ENCODE measurements around the gene TMEM131.
"Not testable (repeated sequence)": the region's sequence is repeated elsewhere in the genome, so short reads cannot be mapped to it uniquely, and the experiment has no call there.

The TMEM131 gene

DNA sequence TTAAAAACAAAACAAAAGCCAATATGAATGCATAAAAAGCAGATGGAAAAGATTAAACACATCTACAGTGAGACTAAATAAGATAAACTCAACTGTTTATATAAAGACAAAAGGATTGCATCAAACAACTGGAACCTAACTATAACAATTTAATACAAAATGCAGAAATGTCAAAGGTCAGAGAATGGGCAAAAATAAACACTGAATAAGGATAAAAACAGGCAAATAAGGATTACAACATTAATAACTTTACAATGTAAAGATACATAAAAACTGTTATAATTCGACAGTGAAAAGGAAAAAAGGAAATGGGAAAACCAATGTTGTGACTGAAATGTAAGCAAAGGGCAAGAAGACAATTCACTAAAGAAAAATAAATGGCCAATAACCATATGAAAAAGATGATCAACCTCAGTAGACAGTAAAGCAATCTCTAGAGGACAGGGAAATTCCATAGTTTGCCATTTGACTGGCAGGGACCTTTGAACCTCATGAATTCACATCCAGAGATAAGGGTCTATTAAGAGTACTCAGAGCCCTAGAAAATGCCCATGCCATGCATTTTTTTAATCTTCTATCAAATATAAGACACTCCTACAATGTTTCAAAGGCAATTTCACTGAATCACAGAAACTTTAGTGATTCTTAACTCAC, 83.7 kb downstream of the TMEM131 start:
- DNase-seq (ENCODE audit: low read depth in 2 of 2): no peak

DNA sequence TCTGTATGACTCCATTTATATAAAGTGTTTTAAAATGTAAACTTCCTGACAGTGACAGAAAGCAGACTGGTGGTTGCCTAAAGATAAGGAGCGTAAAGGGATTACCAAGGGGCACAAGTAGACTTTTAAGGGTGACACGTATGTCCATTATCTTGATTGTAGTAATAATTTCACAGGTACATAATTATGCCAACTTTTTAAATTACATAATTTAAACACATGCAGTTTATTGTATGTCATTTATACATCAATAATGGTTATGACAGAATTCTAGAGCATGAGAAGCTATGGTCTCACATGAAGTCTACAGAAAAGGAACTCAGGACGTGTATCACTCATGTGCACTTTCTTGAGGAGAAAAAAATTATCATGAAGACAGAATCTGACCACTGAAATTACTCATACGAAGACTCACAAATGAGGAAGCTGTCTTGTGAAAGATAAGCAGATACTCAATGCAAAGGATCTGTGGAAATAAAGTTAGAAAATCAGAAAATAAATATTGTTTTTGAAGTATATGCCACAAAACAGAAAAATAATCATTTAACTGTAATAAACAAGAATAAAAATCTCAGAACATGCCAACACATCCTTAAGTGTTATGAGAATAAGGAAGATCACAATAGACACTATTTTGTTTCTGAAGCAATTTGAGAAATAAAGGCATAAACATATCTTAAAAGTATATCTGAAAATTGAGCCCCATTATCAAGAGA, 84.4 kb downstream of the TMEM131 start:
- no peak for DNase-seq (ENCODE audit: low read depth in 2 of 2)

DNA sequence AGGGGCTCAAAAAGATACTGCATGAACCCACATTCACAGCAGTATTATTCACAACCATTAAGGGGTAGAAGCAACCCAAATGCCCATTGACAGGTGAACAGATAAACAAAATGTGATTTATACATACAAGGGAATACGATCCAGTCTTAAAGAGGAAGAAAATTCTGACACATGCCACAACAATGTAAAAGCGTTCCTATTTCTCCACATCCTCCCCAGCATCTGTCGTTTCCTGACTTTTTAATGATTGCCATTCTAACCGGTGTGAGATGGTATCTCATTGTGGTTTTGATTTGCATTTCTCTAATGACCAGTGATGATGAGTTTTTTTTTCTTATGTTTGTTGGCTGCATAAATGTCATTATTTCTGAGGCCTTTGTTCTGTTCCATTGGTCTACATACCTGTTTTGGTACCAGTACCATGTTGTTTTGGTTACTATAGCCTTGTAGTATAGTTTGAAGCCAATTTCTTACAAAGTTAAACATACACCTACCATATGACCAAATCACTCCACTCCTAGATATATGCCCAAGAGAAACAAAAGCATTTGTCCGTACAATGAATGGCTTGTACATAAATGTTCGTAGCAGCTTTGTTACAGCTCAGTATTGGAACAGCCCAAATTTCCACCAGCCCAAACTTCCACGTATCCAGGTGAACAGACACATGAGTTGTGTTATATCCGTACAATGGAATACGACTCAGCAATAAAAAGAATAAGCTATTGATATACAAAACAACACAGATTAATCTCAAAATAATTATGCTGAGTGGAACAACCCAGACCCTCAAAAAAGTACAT, 85.1 kb downstream of the TMEM131 start:
- DNase-seq (ENCODE audit: low read depth in 2 of 2): no peak

DNA sequence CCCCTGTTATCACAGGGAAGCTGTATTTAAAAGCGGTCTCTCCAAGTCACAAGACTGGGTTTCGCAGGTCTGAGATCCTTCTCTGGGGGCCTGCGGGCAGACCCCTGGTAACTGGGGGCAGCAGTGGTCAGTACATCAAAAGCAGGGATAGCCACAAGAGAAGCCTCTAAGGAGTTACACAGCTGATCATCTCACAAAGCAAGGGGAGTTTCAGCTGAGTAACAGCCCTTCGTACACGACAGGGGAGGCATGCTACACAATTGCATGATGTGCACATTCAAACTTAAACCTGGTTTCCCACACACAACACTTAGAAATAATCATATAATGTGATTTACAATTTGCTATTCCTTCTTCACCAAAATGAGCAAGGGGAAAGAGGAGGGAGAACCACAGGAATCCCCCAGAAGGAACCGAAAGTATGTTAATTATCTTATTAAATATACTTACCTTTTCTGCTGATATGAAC, 87.5 kb downstream of the TMEM131 start:
- DNase-seq (ENCODE audit: low read depth in 2 of 2): no peak

GRCh38 chr2:97907369-97908100, 88.2 kb downstream of the TMEM131 start:
- DNase-seq (ENCODE audit: low read depth in 2 of 2): no peak

DNA sequence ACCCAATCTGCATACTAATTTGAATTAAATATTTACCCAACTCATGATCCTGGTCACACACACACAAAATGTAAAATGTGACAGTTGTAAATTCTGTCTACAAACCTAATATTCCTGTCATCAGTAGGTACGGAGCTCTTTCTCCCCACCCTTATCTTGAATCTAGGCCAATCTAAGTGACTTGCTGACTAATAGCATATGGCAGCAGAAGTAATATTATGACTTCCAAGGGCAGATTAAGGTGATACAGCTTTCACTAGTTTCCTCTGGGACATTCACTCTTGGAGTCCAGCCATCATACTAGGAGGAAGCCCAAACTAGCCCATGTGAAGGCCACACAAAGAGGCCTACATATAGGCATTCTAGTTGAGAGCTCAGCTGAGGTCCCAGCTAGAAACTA, 89.4 kb downstream of the TMEM131 start:
- DNase-seq (ENCODE audit: low read depth in 2 of 2): no peak

DNA sequence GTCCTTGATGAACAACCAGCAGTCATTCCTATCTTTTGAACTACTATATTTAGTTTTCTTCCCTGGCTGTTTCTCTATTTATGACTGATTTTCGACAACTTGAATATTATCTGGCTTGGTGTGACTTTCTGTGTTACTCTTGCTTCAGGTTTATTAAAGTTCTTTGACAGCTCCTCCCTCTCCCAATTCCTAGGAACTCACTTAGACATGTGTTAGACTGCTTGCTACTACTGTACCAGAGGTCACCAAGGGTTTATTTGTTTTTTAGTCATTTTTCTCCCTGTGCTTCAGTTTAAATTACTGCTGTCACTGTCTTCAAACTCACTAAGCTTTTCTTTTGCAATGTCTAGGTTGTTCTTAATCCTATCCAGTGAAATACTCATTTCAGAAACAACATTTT, 90.5 kb downstream of the TMEM131 start:
- no peak for DNase-seq (ENCODE audit: low read depth in 2 of 2)

DNA sequence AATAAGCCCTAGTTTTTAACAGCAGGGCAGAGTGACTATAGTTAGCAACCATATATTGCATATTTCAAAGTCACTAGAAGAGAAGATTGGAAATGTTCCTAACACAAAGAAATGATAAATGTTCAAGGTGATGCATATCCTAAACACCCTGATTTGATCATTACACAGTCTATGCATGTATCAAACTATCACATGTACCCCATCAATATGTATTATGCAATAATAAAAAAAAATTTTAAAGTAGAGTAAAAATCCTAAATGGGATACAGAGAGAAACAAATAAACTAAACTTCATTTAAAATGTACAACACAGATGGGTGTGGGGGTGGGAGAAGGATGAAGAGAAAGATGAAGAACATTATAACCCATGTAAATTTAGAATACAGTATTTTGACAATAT, 93.9 kb downstream of the TMEM131 start:
- no peak for DNase-seq (ENCODE audit: low read depth in 2 of 2)

DNA sequence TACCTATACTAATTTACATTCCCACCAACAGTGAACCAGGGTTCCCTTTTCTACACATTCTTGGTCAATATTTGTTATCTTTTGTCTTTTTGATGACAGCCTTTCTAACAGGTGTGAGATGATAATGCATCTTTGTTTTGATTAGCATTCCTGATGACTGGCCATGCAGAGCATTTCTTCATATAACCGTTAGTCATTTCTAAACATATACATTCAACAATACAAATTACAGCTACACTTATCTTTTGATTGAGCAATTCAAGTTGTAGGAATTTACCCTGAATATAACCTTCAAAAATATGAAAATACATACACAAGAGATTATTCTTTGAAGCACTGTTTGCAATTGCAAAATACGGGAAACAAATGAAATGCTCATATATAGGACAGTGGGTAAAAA, 94.9 kb downstream of the TMEM131 start:
- DNase-seq (ENCODE audit: low read depth in 2 of 2): no peak

GRCh38 chr2:97893042-97893441, 102.7 kb downstream of the TMEM131 start:
- not testable (repeated sequence) for DNase-seq (ENCODE audit: low read depth in 2 of 2)

DNA sequence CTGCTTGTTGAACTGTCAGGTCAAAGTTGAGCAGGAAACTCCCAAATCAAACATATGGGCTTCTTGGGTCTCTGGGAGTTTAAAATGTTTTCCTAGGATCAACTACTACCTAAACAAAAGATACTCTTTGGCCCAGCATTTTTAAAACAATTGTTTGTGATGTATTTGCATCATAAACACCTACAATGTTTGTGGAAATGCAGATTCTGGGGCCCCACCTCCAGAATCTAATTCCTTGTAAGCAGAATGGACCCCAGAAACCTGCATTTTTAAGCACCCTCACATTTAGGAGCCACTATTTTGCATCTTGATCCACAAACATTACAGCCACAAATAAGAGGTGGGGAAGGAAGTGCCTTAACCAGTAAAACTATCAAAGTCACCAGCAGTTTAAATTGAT, 104.1 kb downstream of the TMEM131 start:
- no peak for DNase-seq (ENCODE audit: low read depth in 2 of 2)

GRCh38 chr2:97889156-97889555, 106.6 kb downstream of the TMEM131 start:
- DNase-seq (ENCODE audit: low read depth in 2 of 2): no peak

DNA sequence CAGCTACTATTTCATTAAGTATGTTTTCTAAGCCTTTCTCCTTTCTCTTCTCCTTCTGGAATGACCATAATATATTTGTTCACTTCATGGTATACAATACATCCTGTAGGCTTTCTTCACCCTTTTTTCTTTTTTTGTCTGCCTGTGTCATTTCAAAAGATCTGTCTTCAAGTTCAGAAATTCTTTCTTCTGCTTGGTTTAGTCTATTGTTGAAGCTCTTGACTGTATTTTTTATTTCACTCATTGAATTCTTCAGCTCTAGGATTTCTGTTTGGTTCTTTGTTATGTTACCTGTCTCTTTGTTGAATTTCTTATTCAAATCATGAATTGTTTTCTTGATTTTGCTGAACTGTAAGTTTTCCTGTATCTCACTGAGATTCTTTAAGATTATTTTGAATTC, 109.9 kb downstream of the TMEM131 start:
- DNase-seq (ENCODE audit: low read depth in 2 of 2): no peak

DNA sequence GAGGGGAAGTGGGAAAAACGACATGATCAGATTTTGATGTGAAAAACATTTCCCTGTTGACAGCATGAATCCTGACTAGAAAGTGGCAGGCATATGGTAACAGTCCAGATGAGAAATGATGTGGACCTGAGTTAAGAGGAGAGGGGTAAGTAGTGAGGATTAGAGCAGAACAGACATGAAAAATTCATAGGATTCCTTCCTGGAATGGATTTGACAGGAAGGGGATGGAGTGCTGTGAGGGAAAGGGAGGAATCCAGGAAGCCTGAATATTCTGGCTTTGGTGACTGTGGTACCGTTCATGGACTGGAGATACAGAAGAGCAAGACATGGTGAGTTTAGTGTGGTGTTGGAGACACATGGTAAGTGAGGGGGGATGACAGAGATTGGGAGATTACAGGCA, 115.4 kb downstream of the TMEM131 start:
- DNase-seq (ENCODE audit: low read depth in 2 of 2): no peak

DNA sequence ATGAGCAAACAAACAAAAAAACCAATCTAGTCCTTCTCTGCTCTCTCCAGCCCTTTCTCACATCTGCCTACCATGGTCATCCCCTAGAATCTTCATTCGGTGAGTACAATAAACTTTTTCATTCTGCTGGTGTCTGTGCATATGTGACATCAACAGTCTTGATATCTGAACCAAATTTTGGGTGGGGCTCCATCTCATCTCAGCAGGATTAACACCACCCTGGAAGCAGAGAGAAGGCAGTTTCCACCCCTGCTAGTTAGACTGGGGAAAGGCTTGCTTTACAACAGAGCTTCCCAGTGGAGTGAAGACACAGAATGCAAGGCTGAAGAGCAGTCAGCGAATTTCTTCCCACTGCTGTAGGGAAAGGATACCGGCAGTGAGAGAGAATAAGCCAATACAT, 116.9 kb downstream of the TMEM131 start:
- DNase-seq (ENCODE audit: low read depth in 2 of 2): no peak

DNA sequence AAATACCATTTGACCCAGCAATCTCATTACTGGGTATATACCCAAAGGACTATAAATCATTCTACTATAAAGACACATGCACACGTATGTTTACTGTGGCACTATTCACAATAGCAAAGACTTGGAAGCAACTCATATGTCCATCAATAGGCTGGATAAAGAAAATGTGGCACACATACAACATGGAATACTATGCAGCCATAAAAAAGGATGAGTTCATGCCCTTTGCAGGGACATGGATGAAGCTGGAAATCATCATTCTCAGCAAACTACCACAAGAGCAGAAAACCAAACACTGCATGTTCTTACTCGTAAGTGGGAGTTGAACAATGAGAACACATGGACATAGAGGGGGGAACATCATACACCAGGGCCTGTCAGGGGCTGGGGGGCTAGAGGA, 117.4 kb downstream of the TMEM131 start:
- DNase-seq (ENCODE audit: low read depth in 2 of 2): not testable (repeated sequence)

- no peak for DNase-seq (ENCODE audit: low read depth in 2 of 2)
Observed at GRCh38 chr2:97871096-97871780, 124.5 kb downstream of the TMEM131 start.

- no peak for DNase-seq (ENCODE audit: low read depth in 2 of 2)
Observed at GRCh38 chr2:97870396-97870843, 125.3 kb downstream of the TMEM131 start.

DNA sequence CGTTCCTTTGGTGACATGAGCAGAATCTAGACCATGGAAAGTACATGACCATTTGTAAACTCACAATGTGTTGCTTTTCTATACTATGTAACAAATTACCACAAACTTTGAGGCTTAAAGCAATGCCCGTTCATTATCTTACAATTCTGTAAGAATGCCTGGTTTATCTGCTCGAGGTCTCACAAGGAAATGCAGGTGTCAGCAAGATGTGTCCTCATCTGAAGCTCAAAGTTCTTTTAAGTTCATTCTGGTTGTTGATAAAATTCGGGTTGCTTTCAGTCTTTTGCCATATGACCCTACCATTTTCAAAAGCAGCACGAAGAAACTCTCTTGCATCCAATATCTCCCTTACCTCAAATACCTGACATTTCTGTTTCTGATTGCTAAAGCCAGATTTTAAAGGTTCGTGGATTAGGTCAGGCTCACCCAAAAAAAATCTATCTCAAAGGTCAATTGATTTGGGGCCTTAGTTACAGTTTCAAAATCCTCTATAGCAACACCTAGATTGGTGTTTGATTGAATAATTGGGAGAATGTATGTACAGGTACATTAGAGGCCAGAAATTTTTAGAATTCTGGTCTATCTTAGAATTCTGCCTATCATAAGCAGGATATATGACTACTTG, 125.9 kb downstream of the TMEM131 start:
- DNase-seq (ENCODE audit: low read depth in 2 of 2): no peak

DNA sequence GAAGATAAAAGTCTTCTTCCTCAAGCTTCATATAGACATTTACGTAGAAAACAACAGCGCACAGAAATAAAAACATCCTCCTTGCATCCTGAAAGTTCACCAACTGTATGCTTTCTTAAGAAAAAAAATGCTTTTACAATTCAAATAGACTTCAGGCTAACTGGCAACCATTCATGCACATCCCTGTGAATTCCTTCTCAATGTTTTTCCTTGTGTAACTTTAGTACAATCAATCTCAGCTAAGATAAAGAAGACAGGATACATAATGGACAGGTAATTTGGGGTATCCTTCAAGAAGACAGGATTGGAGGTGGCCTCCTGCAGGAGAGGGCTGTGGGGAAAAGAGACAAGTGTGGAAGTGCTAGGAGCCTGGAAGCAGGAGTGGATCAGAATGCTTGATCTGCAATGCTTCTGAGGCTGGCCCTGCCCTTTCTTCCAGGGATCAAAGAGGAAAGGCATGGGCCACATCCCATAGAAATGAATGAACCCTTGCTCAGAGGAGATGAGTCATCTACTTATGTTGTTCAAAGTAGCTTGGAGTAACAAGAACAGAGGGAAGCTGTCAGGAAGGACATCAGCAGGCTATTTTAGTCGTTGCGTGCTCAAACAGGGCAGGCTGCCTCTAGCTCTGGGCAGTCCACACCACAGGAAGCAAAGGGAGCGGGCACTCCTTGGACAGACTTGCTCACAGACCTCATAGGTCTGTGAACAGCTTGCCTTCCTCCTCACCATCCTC, 126.6 kb downstream of the TMEM131 start:
- no peak for DNase-seq (ENCODE audit: low read depth in 2 of 2)

Measured in stimulated activated CD4-positive, alpha-beta T cell treated with anti-CD3 and anti-CD28 coated beads, Interleukin-1b, Interleukin-23, amount 100 ng/mL, for 1 hour (primary cell).